HepG2 (cell line): ENCODE measurements around the gene LMAN2L. TPM values are rescaled to one million over a fixed set of nuclear protein-coding genes. Genes with fewer than 3 reads are reported as not detected.

Source experiments
- ARID2 ChIP-seq: sonication (generic); formaldehyde crosslinking; IDR thresholded peaks from 2 replicates; pipeline ENCODE4 v1.8.1; 2022; ENCODE audit warnings: mild to moderate bottlenecking, missing genetic modification reagents, borderline replicate concordance
- CREB3 ChIP-seq: sonication (generic); formaldehyde crosslinking; IDR thresholded peaks from 2 replicates; pipeline ENCODE4 v1.5.0; 2020; ENCODE audit warnings: missing genetic modification reagents
- DNMT3B ChIP-seq: conservative IDR thresholded peaks from 2 replicates; pipeline ENCODE4 v1.6.1; 2016; ENCODE audit warnings: missing biosample characterization, control low read depth
- EEA1 ChIP-seq: sonication (generic); formaldehyde crosslinking; IDR thresholded peaks from 2 replicates; pipeline ENCODE4 v1.5.1; 2020; ENCODE audit warnings: mild to moderate bottlenecking, missing genetic modification reagents, borderline replicate concordance
- ETV6 ChIP-seq: sonication (generic); formaldehyde crosslinking; conservative IDR thresholded peaks from 2 replicates; pipeline ENCODE4 v1.4.0; 2020; ENCODE audit warnings: missing genetic modification reagents
- HDAC2 ChIP-seq: sonication (generic); formaldehyde crosslinking; IDR thresholded peaks from 2 replicates; pipeline ENCODE4 v1.4.0; 2020; ENCODE audit warnings: missing genetic modification reagents
- KAT7 ChIP-seq: IDR thresholded peaks from 2 replicates; pipeline ENCODE4 v1.6.1; 2018; ENCODE audit warnings: borderline replicate concordance, missing compliant biosample characterization
- KDM2A ChIP-seq: sonication (generic); formaldehyde crosslinking; IDR thresholded peaks from 2 replicates; pipeline ENCODE4 v1.4.0; 2020; ENCODE audit warnings: low read depth, missing genetic modification reagents, borderline replicate concordance
- KLF16 ChIP-seq, 2 experiments: sonication (generic) in 1 of 2; formaldehyde crosslinking in 1 of 2; IDR thresholded peaks; 2 replicates each; pipeline versions ENCODE4 v1.6.1 to v1.8.0; 2016 to 2023; ENCODE audit warnings: missing genetic modification reagents in 2 of 2, missing compliant biosample characterization in 1 of 2
- NR2F1 ChIP-seq, 2 experiments: fragments of 450-650 bp in 1 of 2; formaldehyde crosslinking in 1 of 2; IDR thresholded peaks; 2 replicates each; pipeline versions ENCODE4 v1.5.0 to v1.6.1; 2016 to 2020; ENCODE audit warnings: mild to moderate bottlenecking in 1 of 2, missing compliant biosample characterization in 1 of 2, missing genetic modification reagents in 1 of 2, moderate library complexity in 1 of 2
- RARA ChIP-seq: IDR thresholded peaks from 2 replicates; pipeline ENCODE4 v1.6.1; 2016; ENCODE audit warnings: missing genetic modification reagents, missing compliant biosample characterization
- RBM22 ChIP-seq: fragments of 200-400 bp; formaldehyde crosslinking; optimal IDR thresholded peaks from 2 replicates; pipeline ENCODE3; 2017; ENCODE audit warnings: mild to moderate bottlenecking, low read length, moderate library complexity
- RBM39 ChIP-seq: fragments of 200-400 bp; formaldehyde crosslinking; IDR thresholded peaks from one replicate; pipeline ENCODE4 v1.6.1; 2018; ENCODE audit warnings: antibody characterized with exemption, mild to moderate bottlenecking, low read depth, low read length; ENCODE audit not compliant: poor library complexity, severe bottlenecking
- SMAD3 ChIP-seq: sonication (generic); formaldehyde crosslinking; IDR thresholded peaks from 2 replicates; pipeline ENCODE4 v1.4.0; 2020; ENCODE audit warnings: missing genetic modification reagents
- ZBTB42 ChIP-seq: sonication (generic); formaldehyde crosslinking; IDR thresholded peaks from 2 replicates; pipeline ENCODE4 v1.5.0; 2020; ENCODE audit warnings: mild to moderate bottlenecking, missing genetic modification reagents
- ZGPAT ChIP-seq: IDR thresholded peaks from 2 replicates; pipeline ENCODE4 v1.6.1; 2016; ENCODE audit warnings: mild to moderate bottlenecking
- ZNF124 ChIP-seq: sonication (generic); formaldehyde crosslinking; IDR thresholded peaks from 2 replicates; pipeline ENCODE4 v1.4.0; 2020; ENCODE audit warnings: missing genetic modification reagents
- ZNF709 ChIP-seq: sonication (generic); formaldehyde crosslinking; IDR thresholded peaks from 2 replicates; pipeline ENCODE4 v1.5.0; 2020; ENCODE audit warnings: mild to moderate bottlenecking, missing genetic modification reagents
- polyA plus RNA-seq, 8 experiments: library from polyadenylated mRNA; depleted of rRNA in 3 of 8; stranded (reverse) in 7 of 8; unstranded in 1 of 8; fragments of >200 nt; fragmentation: Illumina TruSeq in 4 of 8; extraction: Trizol in 4 of 8; gene quantifications; 2 replicates each; pipeline versions ENCODE4 v1.2.1 to v1.2.3, GENCODE V29; 2011 to 2016; ENCODE audit warnings: low read depth in 4 of 8, missing spikeins in 1 of 8, mixed read lengths in 1 of 8; ENCODE audit not compliant: insufficient read depth in 1 of 8
- total RNA-seq, 5 experiments: library from RNA; depleted of rRNA; stranded (reverse); fragments of >200 nt; fragmentation: Illumina TruSeq; extraction: Trizol; gene quantifications; 2 replicates each; pipeline ENCODE4 v1.2.3, GENCODE V29; 2016; ENCODE audit warnings: low read depth in 1 of 5
- TF ChIP-seq, protein P1 (sequence below): sonication (generic); formaldehyde crosslinking; IDR thresholded peaks from 2 replicates; pipeline ENCODE4 v1.4.0; 2020; ENCODE audit warnings: missing genetic modification reagents, borderline replicate concordance
- TF ChIP-seq, protein P2 (sequence below): sonication (generic); formaldehyde crosslinking; IDR thresholded peaks from 2 replicates; pipeline ENCODE4 v1.4.0; 2020; ENCODE audit warnings: missing genetic modification reagents

Gene LMAN2L
- total and polyA plus RNA-seq, 2 of the 13 experiments (the other 11 are each of a cell fraction or from before 2014, with no cell fraction given), result 39.1 to 57.9 TPM

GRCh38 chr2:96739633-96740428 is at the start of gene LMAN2L (continued):
- TF ChIP-seq RBM39 (no peak), ZBTB42 (no peak), ZNF124 (CRISPR knock-in tag) (peak; percentile 58; the same call in 1 of the 2 replicates), ZNF709 (CRISPR knock-in tag) (no peak), ETV6 (CRISPR knock-in tag) (no peak), HDAC2 (0 out of 2 replicates have a peak, but pooled peaks have one; percentile 7), KDM2A (CRISPR knock-in tag) (no peak), NR2F1 (CRISPR knock-in tag; IDR thresholded peaks at IDR 0.05) (0 out of 4 replicates have a peak, but pooled peaks of 1 of the 2 experiments have one; percentile 22), CREB3 (CRISPR knock-in tag) (peak; percentile 59; the same call in 1 of the 2 replicates), EEA1 (CRISPR knock-in tag) (peak; percentile 90; the same call in 1 of the 2 replicates), RARA (no peak), KAT7 (CRISPR knock-in tag) (peak; percentile 44; the same call in 1 of the 2 replicates), RBM22 (no peak), DNMT3B (CRISPR knock-in tag) (no peak), ZGPAT (peak; percentile 43; the same call in 1 of the 2 replicates), ARID2 (peak; percentile 77; the same call in 1 of the 2 replicates), SMAD3 (CRISPR knock-in tag) (no peak), KLF16 (CRISPR knock-in tag; IDR thresholded peaks at IDR 0.05) (peak in 1 of 2 experiments; percentile 43; a peak in 1 of 4 replicates)
- TF ChIP-seq, protein P1, sequence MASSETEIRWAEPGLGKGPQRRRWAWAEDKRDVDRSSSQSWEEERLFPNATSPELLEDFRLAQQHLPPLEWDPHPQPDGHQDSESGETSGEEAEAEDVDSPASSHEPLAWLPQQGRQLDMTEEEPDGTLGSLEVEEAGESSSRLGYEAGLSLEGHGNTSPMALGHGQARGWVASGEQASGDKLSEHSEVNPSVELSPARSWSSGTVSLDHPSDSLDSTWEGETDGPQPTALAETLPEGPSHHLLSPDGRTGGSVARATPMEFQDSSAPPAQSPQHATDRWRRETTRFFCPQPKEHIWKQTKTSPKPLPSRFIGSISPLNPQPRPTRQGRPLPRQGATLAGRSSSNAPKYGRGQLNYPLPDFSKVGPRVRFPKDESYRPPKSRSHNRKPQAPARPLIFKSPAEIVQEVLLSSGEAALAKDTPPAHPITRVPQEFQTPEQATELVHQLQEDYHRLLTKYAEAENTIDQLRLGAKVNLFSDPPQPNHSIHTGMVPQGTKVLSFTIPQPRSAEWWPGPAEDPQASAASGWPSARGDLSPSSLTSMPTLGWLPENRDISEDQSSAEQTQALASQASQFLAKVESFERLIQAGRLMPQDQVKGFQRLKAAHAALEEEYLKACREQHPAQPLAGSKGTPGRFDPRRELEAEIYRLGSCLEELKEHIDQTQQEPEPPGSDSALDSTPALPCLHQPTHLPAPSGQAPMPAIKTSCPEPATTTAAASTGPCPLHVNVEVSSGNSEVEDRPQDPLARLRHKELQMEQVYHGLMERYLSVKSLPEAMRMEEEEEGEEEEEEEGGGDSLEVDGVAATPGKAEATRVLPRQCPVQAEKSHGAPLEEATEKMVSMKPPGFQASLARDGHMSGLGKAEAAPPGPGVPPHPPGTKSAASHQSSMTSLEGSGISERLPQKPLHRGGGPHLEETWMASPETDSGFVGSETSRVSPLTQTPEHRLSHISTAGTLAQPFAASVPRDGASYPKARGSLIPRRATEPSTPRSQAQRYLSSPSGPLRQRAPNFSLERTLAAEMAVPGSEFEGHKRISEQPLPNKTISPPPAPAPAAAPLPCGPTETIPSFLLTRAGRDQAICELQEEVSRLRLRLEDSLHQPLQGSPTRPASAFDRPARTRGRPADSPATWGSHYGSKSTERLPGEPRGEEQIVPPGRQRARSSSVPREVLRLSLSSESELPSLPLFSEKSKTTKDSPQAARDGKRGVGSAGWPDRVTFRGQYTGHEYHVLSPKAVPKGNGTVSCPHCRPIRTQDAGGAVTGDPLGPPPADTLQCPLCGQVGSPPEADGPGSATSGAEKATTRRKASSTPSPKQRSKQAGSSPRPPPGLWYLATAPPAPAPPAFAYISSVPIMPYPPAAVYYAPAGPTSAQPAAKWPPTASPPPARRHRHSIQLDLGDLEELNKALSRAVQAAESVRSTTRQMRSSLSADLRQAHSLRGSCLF (CRISPR knock-in tag), result no peak
- TF ChIP-seq, protein P2, sequence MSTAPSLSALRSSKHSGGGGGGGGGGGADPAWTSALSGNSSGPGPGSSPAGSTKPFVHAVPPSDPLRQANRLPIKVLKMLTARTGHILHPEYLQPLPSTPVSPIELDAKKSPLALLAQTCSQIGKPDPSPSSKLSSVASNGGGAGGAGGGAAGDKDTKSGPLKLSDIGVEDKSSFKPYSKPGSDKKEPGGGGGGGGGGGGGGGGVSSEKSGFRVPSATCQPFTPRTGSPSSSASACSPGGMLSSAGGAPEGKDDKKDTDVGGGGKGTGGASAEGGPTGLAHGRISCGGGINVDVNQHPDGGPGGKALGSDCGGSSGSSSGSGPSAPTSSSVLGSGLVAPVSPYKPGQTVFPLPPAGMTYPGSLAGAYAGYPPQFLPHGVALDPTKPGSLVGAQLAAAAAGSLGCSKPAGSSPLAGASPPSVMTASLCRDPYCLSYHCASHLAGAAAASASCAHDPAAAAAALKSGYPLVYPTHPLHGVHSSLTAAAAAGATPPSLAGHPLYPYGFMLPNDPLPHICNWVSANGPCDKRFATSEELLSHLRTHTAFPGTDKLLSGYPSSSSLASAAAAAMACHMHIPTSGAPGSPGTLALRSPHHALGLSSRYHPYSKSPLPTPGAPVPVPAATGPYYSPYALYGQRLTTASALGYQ (CRISPR knock-in tag), result peak; percentile 59; the same call in 1 of the 2 replicates
